Stomach smooth muscle (tissue), 2 donors: ENCODE measurements around the gene CLIC4.
A peak's percentile ranks its signal among the peaks of the same experiment; 100 is the strongest.
"Not testable (repeated sequence)": the region's sequence is repeated elsewhere in the genome, so short reads cannot be mapped to it uniquely, and the experiment has no call there.

Experiments used
- H3K27ac ChIP-seq: one replicate; pipeline ENCODE4 v1.7.0; 2013; ENCODE audit warnings: mild to moderate bottlenecking, low read length, inconsistent platforms
- H3K27me3 ChIP-seq, 2 donors: one replicate each; pipeline ENCODE4 v1.7.0; 2013; ENCODE audit warnings: low read length in 2 of 2; ENCODE audit not compliant: insufficient read depth in 2 of 2, control insufficient read depth in 1 of 2
- H3K36me3 ChIP-seq, 2 donors: one replicate each; pipeline ENCODE4 v1.7.0; 2013; ENCODE audit warnings: low read length in 2 of 2; ENCODE audit not compliant: control insufficient read depth in 2 of 2, insufficient read depth in 2 of 2
- H3K4me1 ChIP-seq: one replicate; pipeline ENCODE4 v1.7.0; 2013; ENCODE audit warnings: low read length; ENCODE audit not compliant: control insufficient read depth, insufficient read depth
- H3K4me3 ChIP-seq, 2 donors: one replicate each; pipeline ENCODE4 v1.7.0; 2013; ENCODE audit warnings: low read length in 2 of 2
- H3K9ac ChIP-seq, 2 donors: one replicate each; pipeline ENCODE4 v1.7.0; 2013; ENCODE audit warnings: low read length in 2 of 2, mild to moderate bottlenecking in 1 of 2
- H3K9me3 ChIP-seq, 2 donors: one replicate each; pipeline ENCODE4 v1.7.0; 2013; ENCODE audit warnings: low read length in 2 of 2; ENCODE audit not compliant: control insufficient read depth in 2 of 2
- donor health status: healthy.
- donor health status: Pancreatic carcinoma.

The CLIC4 gene

DNA sequence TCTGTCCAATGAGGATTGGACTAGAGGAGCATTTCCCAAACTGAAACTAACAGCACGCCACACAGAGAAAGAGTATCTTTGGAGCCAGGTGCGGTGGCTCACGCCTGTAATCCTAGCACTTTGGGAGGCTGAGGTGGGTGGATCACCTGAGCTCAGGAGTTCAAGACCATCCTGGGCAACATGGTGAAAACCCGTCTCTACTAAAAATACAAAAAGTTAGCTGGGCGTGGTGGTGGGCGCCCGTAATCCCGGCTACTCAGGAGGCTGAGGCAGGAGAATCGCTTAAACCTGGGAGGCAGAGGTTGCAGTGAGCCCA lies 39.2 kb upstream of the CLIC4 start:
- not testable (repeated sequence) for H3K4me1 ChIP-seq

DNA sequence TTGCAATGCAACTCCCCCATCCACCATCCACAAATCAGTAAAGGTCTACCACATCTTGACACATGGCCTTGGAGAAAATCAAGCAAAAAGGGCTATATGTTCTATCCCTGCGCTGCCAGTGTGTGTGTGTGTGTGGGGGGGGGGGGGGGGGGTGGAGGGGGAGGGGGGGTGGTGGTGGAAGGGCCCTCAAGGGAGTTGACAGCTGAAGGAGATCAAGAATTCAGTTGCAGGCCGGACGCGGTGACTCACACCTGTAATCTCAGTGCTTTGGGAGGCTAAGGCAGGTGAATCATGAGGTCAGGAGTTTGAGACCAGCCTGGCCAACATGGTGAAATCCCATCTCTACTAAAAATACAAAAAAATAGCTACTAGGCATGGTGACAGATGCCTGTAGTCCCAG lies 37.6 kb upstream of the CLIC4 start:
- H3K9ac ChIP-seq = no peak overlapping the region
- H3K4me3 ChIP-seq = no peak overlapping the region
- no peak overlapping the region for H3K27ac ChIP-seq
- peaks cover 9% of the 10 kb centered on the region for H3K4me1 ChIP-seq
- H3K27me3 ChIP-seq = no peaks in the 10 kb centered on the region
- no peaks in the 10 kb centered on the region for H3K36me3 ChIP-seq
- no peaks in the 10 kb centered on the region for H3K9me3 ChIP-seq

More for the DNA sequence above, 39.2 kb upstream of the CLIC4 start:
- Histone ChIP-seq H3K4me3 (peak overlapping the region in 1 of 2 donors; percentile 55), H3K27ac (peak overlapping the region; percentile 41)
- H3K9me3 ChIP-seq, H3K27me3 ChIP-seq, H3K36me3 ChIP-seq, H3K9ac ChIP-seq: not testable (repeated sequence)

DNA sequence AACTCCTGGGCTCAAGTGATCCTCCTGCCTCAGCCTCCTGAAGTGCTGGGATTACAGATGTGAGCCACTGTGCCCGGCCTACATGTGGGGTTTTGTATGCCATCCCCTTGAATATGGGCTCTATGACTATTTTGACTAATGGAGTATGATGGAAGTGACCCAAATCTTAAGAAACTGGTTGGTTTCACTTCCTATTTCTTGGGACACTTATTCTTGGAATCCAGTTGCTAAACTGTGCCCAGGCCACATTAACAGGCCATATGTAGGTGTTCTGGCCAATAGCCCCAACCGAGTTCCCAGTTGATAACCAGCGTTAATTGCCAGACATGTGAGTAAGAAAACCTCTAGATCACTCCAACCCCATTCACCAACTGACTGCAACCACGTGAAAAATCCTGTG lies 36.3 kb upstream of the CLIC4 start:
- Histone ChIP-seq H3K4me1 (peaks cover 9% of the 10 kb centered on the region), H3K27me3 (no peaks in the 10 kb centered on the region), H3K4me3 (no peak overlapping the region), H3K36me3 (no peaks in the 10 kb centered on the region), H3K9me3 (no peaks in the 10 kb centered on the region), H3K9ac (no peak overlapping the region), H3K27ac (no peak overlapping the region)

DNA sequence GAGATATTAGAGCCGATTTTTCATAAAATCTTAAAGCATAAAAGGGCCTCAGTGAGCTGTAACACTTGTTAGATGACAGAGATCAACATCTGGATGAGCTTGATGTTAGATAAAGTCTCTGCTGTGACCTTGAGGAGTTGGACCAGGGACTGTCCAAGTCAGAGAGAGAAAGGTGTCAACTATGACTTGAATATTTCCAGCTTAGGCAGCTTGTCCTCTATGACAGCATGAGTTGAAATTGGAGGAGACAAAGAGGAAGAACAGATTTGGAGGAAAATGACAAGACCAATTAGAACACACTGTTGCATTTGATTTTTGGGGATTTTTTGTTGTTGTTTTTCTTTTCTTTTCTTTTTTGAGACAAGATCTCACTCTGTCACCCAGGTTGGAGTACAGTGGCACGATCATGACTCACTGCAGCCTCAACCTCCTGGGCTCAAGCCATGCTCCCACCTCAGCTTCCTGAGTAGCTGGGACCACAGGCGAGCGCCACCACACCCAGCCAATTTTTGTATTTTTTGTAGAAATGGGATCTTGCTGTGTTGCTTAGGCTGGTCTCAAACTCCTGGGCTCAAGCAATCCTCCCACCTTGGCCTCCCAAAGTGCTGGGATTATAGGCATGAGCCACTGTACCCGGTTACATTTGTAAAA lies 35.3 kb upstream of the CLIC4 start:
- H3K27me3 ChIP-seq = no peaks in the 10 kb centered on the region
- no peaks in the 10 kb centered on the region for H3K9me3 ChIP-seq
- no peak overlapping the region for H3K27ac ChIP-seq
- H3K4me1 ChIP-seq = peaks cover 7% of the 10 kb centered on the region
- no peak overlapping the region for H3K9ac ChIP-seq
- no peak overlapping the region for H3K4me3 ChIP-seq
- no peaks in the 10 kb centered on the region for H3K36me3 ChIP-seq

DNA sequence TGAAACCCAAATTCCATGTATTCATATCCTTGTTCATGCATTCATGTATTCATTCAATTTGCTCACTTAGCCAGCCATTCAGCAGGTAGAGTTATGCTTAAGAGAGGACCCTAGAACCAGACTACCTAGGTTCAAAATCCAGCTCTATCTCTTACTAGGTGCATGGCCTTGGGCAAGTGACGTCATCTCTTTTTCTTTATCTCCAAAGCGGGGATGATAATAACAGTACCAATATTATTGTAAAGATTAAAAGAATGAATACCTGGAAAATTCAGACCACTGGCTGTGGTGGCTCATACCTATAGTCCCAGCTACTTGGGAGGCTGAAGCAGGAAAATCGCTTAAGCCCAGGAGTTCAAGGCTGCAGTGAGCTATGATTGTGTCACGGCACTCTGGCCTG lies 33.9 kb upstream of the CLIC4 start:
- H3K9me3 ChIP-seq = no peaks in the 10 kb centered on the region
- H3K9ac ChIP-seq = no peak overlapping the region
- no peaks in the 10 kb centered on the region for H3K36me3 ChIP-seq
- peaks cover 3% of the 10 kb centered on the region for H3K4me1 ChIP-seq
- no peaks in the 10 kb centered on the region for H3K27me3 ChIP-seq
- no peak overlapping the region for H3K27ac ChIP-seq
- no peak overlapping the region for H3K4me3 ChIP-seq

DNA sequence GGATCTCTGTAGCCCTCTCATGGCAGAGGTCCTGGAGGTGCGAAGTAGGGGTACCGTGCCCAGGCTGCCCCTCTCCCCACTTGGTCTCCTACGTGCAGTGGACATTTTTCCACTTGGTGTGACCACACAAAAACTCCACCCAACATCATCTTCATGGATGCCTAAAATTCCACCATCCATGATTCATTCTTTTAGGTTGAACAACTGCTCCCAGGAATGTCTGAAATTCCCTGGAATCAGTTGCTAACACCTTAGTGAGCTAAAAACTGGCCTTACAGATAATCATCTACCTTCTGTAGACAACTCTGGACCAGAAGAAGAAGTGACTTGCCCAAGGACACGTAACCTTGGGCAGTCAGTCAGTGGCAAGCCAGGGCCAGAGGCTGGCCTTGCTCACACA lies 32.1 kb upstream of the CLIC4 start:
- H3K9ac ChIP-seq = no peak overlapping the region
- no peaks in the 10 kb centered on the region for H3K36me3 ChIP-seq
- H3K27ac ChIP-seq = no peak overlapping the region
- peaks cover 4% of the 10 kb centered on the region for H3K4me1 ChIP-seq
- H3K27me3 ChIP-seq = no peaks in the 10 kb centered on the region
- no peaks in the 10 kb centered on the region for H3K9me3 ChIP-seq
- H3K4me3 ChIP-seq = no peak overlapping the region

DNA sequence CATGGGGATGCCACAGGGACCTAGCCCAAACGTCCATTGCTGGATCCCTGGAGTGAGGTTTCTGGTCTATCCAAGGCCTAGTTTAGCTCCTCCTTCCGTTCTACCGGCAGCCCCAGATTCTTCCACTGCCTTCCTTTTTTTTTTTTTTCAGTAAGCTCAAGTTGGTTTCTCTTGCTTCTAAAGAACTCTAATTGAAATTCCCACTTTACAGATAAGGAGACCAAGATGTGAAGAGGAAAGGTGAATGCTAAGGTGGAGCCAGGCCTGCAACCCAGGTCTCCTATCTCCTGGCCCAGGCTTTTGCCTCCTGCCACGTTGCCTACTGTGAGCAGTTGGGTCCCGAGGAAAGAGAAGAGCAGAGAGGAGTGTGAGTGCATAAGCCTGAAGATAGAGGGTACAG lies 31.5 kb upstream of the CLIC4 start:
- Histone ChIP-seq H3K9me3 (no peaks in the 10 kb centered on the region), H3K27ac (no peak overlapping the region), H3K9ac (no peak overlapping the region), H3K36me3 (no peaks in the 10 kb centered on the region), H3K4me1 (peaks cover 5% of the 10 kb centered on the region), H3K4me3 (no peak overlapping the region), H3K27me3 (no peaks in the 10 kb centered on the region)

DNA sequence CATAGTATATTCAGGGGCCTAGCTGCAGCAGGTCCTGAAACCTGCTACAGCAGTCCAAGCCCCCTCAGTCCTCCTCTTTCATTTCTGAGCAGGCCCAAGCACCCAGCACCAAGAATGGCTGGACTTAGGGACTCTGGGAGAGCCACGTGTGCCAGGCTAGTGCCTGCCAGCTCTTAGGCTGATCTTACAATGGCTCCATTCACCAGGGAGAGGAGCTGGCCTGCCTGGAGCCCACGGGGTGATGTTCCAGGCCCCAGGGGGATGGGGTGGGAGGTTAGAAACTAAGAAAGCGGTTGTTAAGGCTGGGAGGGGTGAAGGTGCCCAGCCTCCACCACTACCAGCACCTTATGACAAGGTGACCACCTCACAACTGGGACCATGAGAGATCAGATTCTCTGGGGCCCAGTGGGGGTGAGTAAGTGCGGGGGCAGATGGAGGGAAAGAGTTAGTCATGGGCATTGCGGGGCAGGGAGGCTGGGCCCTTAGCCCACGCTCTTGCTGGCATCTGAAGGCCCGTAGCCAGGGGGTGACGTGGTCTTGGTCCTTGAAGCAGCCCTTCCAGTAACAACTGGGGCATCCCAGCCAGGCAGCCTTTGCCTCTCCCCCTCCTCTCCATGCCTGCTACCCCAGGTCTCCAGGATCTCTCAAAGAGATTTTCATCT lies 30.3 kb upstream of the CLIC4 start:
- H3K9me3 ChIP-seq = no peaks in the 10 kb centered on the region
- H3K4me1 ChIP-seq = peaks cover 9% of the 10 kb centered on the region
- H3K36me3 ChIP-seq = no peaks in the 10 kb centered on the region
- no peak overlapping the region for H3K27ac ChIP-seq
- H3K4me3 ChIP-seq = no peak overlapping the region
- no peak overlapping the region for H3K9ac ChIP-seq
- H3K27me3 ChIP-seq = no peaks in the 10 kb centered on the region

DNA sequence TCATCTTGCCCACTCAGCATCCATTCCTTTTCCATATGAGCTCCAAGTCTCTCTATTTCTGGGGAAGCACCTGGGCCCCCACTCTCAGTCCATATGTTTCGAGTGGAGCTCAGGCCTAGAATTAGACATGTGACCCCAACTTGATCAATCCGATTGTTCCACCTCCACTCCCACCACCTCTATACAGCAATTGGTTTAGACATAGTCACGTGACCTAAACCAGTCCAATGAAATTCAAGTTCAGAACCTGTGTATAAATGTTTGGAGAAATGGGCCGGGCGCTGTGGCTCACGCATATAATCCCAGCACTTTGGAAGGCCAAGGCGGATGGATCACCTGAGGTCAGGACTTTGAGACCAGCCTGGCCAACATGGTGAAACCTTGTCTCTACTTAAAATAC lies 29.6 kb upstream of the CLIC4 start:
- H3K9ac ChIP-seq = no peak overlapping the region
- no peak overlapping the region for H3K27ac ChIP-seq
- no peaks in the 10 kb centered on the region for H3K36me3 ChIP-seq
- peaks cover 9% of the 10 kb centered on the region for H3K4me1 ChIP-seq
- H3K27me3 ChIP-seq = no peaks in the 10 kb centered on the region
- no peak overlapping the region for H3K4me3 ChIP-seq
- no peaks in the 10 kb centered on the region for H3K9me3 ChIP-seq

DNA sequence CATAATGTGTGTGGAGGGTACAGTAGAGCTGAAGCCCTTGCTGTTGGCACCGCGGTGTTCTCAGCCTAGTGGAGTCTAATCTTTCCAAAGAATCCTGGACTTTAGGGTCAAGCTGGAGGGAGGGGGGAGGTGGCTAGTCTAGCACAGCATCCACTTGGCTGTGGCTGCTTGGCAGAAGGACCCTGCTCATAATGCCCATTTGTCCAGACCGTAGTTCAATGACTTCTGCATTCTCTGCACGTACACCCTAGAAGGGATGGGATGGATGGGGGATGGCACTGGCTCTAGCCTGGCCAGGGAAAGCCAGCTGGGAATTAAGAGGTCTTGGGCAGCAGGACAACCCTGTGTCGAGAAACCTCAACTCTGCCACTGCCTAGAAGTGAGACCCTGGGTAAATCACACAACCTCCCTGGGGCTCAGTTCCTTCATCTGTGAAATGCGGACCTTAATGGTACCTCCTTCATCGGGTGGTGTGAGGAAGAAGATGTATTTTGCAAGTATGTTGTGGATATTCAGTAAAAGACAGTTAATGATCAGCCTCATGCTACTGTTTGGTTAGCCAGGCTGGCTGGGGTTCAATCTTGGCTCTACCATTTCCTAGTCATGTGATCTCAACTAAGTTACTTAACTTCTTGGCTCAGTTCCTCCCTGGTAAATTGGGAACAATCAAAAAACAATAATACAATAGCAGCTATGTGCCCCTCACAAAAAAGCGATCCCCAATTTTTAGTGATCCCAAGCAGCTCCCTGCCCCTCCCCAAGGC lies 27.2 kb upstream of the CLIC4 start:
- H3K27me3 ChIP-seq = no peaks in the 10 kb centered on the region
- H3K9ac ChIP-seq = no peak overlapping the region
- H3K36me3 ChIP-seq = no peaks in the 10 kb centered on the region
- H3K4me3 ChIP-seq = no peak overlapping the region
- H3K27ac ChIP-seq = no peak overlapping the region
- H3K4me1 ChIP-seq = peaks cover 12% of the 10 kb centered on the region
- no peaks in the 10 kb centered on the region for H3K9me3 ChIP-seq

DNA sequence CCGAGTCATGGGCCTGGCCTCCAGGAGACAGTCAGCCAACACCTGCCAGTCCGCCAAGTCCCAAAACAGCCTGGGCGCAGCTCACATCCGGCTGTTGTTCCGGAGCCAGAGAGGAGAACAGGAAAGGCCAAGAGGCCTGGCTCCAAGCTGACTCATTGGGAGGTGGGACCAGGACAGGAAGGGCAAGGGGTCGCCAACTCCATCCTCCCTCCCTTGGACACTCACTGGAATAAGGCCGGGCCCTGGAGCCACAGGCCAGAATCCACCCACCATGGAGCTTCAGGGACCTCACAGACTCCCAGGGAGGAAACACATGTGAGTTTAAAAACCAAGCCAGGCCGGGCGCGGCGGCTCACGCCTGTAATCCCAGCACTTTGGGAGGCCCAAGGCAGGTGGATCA lies 25.1 kb upstream of the CLIC4 start:
- Histone ChIP-seq H3K36me3 (no peaks in the 10 kb centered on the region), H3K9me3 (no peaks in the 10 kb centered on the region), H3K4me1 (peaks cover 12% of the 10 kb centered on the region), H3K27me3 (no peaks in the 10 kb centered on the region), H3K4me3 (no peak overlapping the region), H3K27ac (peak overlapping the region; percentile 41), H3K9ac (no peak overlapping the region)
